CD4-positive, alpha-beta T cell treated with Interleukin-2 at 100 ng/mL for 4 hours (primary cell): Measurements from ENCODE around the gene CAV2.
"Not testable (repeated sequence)": the region's sequence is repeated elsewhere in the genome, so short reads cannot be mapped to it uniquely, and the experiment has no call there.

ENCODE experiments used
- DNase-seq: peaks from one replicate; pipeline ENCODE4 v3.0.0-alpha.2; 2020; ENCODE audit warnings: low spot score

Gene CAV2, protein sequence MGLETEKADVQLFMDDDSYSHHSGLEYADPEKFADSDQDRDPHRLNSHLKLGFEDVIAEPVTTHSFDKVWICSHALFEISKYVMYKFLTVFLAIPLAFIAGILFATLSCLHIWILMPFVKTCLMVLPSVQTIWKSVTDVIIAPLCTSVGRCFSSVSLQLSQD

DNA sequence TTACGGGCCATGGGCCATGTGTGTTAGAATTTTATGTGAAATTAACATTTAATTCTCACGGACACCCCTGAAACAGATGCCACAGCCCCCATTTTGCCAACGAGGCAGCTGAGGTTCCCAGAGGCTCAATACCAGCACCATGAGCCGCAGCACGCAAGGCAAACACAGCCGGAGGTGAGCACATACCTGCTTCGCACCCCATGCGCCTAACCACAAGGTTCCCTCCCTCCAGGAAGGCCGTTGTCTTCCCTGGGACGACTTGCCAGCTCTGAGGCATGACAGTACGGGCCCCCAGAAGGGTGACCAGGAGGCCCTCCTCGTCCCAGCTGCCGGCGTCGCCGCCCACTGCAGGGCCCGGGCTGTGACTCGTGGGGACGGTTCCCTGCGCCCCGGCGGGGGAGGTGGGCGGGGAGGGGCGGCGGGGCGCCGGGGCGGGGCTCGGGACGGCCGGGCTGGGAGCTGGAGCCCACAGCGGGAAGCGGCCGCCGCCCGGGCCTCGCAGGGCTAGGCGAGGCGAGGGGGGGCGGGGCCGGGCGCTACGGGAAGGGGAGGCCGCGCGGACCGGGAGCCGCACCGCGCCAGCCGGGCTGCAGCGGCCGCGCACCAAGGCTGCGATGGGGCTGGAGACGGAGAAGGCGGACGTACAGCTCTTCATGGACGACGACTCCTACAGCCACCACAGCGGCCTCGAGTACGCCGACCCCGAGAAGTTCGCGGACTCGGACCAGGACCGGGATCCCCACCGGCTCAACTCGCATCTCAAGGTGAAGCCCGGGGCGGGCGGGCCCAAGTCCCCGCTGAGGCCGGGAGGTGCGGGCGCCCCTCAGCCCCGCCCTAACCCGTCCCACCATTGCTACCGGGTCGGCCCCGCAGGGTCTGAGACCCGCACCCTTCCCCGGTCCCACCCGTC, at the start of gene CAV2:
Gene CAV2, plus strand, starts transcription at position 571 of the 910 bp plus-strand sequence. Its CDS starts 44 bp downstream, at position 615.
- no peak for DNase-seq

DNA sequence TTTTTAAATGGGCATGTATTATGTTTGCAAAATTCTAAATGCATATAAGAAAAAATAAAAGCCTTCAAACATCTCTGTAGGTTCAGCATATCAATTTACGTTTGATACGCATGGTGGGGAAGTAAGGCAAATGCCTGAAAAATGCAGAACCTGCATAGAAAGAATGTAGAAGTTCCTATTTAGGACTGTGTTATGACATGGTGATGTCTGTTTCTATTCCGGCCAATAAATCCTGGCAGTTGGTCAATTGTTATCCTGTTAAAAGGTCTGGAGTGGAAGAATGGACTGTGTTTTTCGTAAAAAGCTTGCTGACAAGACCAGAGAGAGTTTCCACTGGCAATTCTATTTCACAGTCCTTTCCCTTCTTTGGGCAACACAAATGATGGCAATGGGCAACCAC, 49.6 kb upstream of the CAV2 start:
- DNase-seq = no peak

DNA sequence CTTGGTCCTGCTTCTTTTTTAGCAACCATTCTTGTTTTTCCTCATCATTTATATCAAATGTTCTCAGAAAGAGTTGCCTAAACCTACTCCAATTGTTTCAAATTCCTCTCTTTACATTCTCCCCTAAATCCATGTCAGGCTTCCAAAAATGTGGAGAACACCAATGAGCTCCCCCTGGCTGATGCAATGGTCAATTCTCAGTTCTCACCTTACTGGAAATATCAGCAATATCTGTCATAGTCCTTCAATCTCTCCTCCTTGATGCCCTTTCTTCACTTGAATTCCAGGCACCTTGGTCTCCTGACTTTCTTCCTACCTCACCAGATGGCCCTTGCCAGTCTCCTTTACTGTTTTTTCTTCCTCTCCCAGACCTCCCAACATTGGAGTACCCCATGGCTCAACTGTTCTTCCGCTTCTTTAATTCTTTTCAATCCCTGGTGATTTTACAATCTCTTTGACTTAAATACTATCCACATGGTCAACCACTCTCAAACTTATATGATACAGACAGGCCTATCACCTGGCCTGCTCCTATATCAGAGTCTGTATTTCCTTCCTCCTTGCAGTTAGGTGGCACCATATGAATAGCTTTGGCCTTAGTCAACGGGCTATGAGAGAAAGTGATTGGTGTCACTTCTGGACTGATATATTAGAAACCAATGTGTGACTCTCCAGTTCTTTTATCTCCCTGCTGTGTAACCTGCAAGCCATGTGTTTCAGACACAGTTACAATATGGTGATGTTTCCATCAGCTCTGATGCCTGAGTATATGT, 47.4 kb upstream of the CAV2 start:
- no peak for DNase-seq

DNA sequence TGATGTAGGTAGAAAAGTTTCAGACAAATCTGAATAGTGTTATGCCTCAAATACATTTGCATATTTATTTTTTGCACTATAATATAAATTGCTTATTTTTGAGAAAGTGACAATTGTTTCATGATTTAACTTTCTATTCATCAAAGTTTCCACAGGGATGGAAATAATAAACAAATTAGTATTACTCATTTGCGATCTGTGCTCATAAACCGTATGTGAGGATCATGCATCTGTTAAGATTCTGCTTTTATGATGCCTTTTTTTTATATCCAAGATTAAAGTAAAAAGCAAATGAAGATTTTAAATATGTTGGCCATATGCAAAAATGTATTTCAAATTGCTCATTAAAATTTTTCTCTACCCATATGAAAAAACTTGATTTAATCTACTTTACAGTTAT, 45.2 kb upstream of the CAV2 start:
- no peak for DNase-seq

DNA sequence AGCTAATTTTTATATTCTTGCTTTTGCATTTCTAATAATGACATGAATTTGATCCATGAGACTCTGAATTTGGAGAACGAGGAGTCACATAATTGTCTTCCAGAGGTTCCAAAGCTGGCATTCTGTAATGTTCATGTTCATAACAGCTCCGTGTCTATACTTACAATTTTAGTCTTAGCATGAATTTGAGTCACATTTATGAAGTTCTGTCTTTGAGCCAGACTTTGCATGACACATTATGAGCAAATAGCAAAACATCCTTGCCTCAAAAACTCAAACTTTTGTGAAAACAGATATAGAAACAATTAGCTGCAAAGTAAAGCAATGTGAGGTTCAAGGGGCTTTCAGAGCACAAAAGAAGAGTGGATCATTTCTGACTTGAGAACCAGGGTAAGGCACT, 44.5 kb upstream of the CAV2 start:
- no peak for DNase-seq

DNA sequence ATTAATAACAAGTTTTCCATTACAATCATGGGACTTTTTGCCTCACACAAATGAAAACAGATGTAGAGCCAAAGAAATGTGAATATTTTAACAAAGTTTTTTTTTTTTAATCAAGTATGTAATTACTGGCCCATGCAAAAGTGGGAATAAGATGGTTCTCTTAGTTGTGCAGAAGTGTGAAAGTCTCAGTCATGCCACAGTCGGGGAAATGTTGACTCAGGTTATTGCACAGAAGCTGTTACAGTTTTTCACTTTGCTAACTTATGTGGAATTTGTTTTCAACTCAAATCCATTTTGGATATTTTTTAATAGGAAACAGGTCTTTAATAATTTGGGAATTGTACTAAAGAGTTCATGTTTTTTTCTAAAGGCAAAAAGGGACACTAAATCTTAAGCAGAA, 44.0 kb upstream of the CAV2 start:
- no peak for DNase-seq

DNA sequence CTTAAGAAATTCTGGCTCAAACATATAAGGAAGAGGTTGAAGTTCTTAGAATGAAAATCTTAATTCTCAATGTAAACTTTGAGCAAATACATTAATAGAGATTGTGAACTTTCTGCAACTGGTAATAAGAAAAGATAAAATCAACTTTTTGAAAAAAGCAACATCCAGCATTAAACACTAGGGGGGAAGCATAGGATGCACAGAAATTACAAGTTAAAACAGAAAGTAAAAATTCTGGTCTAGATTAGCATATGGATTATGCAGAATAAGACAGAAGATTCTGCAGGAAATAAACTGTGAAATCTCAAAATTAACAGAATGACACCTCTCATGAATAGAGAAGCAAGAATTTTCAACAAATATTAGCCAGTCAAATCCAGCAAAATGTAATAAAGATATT, 38.0 kb upstream of the CAV2 start:
- no peak for DNase-seq

DNA sequence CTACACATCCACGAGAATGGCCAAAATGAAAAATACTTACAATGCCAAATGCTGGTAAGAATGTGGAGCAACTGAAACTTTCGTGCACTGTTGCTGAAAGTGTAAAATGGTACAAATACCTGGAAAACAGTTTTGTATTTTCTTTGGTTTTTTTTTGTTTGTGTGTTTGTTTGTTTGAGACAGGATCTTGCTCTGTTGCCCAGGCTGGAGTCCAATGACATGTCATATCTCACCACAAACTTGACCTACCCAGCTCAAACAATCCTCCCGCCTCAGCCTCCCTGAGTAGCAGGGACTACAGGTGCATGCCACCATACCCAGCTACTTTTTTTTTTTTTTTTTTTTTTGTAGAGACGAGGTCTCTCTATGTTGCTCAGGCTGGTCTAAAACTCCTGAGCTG, 35.6 kb upstream of the CAV2 start:
- DNase-seq = no peak

DNA sequence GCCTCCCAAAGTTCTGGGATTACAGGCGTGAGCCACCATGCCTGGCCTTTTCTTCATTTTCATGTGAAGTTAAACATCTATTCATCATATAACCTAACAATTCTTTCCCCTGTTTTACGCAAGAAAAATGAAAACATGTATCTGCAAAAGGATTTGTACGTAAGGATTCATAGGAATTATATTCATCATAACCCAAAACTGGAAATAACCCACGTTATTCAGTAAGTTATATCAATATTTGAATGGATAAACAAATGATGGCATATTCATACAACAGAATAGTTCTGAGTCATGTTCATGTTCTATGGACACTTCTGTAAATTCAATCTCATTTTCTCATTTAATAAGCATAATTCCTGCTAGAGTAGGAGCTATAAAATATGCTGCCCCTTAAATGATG, 35.2 kb upstream of the CAV2 start:
- no peak for DNase-seq

DNA sequence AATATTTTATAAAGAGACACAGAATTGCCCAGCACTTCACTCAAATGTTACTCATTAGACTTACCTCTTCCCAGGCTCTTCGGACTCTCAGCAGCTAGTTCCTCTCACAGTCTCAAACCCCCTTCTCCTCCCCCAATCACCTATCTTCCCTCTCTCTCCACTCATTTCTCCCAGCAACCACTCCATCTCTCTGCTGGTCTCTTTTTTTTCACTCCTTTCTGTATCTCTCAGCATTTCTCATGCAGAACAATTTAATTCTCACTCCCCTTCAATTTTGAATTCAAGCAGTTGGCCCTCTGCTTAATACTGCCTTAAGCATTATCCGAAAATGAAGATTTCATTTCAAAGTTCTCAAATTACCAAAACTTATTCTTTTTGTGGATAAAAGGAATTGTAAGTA, 34.4 kb upstream of the CAV2 start:
- DNase-seq = no peak

DNA sequence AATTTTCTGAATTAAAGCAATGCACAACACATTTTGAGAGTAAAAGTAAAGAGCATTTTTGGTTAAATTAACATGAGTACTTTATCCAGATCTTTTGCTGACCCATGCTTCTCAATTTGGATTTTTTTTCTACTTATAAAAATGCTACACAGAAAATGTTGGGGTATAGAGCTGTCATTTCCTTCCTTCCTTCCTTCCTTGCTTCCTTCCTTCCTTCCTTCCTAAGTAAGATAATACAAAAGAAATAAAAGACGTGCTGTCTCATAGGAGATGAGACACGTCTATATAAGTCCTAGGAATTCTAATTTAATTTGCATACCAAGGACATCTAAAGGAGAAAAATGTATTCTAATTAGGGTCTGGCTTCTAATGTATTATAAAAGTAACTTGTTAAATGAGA, 31.0 kb upstream of the CAV2 start:
- DNase-seq = no peak

DNA sequence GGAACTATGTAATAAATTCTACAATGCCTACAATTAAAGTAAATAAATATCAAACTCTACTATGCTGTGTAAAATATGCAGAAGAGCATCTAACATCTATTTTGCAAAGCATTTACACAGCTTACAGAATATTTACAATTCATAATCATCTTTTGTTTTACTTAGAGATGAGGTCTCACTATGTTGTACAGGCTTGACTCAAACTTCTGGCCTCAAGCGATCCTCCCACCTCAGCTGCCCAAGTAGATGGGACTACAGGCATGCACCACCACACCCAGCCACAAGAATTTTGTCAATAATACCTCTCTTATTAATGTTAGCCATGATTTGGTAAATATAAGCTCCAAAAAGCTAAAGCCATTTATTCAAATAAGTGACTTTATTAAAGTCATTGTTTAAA, 21.9 kb upstream of the CAV2 start:
- no peak for DNase-seq

DNA sequence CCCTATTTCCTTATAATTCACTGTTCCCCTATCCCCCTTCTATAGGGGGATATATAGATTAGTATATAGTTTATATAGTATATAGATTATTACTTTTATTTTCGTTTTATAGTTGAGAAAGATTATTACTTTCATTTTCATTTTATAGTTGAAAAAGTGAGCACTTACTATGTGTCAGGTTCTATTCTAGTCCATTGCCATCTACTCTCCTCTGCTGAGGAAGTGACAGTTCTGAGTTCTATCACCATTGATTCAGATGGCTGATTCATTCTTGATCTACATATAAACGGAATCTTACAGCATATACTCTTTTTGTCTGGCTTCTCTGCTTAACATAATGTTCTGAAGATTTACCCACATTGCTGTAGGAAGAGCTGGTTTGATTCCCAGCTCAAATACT, 20.7 kb upstream of the CAV2 start:
- DNase-seq = no peak

DNA sequence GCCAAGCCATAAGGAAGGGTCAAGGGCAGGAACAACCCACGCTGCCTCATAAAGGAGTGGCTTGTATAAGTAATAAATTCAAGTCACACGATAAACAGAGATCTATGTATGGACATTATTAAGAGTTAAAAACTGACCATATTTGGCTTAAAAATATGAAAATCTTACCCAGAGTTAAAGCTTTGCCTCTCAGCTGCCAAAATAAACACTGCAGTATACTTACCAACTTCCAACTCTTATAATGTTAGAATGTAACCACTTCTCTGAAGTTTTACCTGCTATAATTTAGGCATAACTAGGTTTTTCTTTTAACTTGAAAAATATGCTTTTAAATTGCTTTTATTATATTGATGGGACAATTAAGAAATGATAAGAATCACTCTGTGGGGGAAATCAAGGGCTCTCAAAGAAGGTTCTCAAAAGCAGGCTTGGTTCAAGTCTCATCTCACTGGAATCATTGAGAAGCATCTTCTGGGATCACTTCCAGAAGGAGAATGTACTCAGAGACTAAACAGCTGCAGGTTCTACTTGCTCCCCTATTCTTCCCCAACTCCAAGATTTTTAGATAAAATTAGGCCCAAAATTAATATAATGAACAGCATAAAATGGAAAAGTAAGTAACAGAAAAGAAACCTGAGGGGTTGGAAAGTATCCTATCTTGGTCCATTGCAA, 16.1 kb upstream of the CAV2 start:
- no peak for DNase-seq

DNA sequence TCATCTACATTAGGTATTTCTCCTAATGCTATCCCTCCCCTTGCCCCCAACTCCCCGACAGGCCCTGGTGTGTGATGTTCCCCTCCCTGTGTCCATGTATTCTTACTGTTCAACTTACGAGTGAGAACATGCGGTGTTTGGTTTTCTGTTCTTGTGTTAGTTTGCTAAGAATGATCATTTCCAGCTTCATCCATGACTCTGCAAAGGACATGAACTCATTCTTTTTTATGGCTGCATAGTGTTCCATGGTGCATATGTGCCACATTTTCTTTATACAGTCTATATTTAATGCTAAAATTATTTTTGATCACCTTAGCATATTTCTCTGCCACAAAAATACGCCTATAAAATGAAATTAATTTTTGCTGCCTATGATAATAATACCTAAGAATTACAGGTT, 15.1 kb upstream of the CAV2 start:
- DNase-seq = not testable (repeated sequence)

DNA sequence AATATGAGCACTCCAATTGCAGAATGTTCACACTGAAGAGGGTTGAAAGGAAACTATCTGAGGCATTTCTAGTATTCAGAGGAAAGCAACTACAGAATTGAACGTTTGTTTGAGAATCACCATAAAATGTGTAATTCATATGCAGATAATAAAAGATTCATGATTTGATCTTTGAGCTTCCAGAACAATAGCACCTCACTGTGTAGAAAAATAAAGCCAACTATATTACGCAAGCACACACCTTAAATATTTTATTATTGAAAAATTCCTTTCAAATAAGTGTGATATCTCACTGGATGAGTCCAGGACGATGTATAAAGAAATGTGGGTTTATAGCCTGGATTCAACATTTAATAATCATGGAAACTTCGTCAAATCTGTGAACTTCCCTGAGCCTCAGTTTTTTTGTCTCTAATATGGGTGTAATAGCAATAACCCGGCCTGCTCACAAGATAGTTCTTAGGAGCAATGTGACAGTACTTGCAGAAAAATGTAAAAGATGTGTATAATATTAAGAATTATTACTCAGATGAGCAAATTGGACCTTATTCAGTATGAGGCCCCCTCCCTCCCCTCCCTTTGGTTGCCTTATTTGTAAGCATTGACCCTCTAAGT, 11.5 kb upstream of the CAV2 start:
- DNase-seq = no peak

DNA sequence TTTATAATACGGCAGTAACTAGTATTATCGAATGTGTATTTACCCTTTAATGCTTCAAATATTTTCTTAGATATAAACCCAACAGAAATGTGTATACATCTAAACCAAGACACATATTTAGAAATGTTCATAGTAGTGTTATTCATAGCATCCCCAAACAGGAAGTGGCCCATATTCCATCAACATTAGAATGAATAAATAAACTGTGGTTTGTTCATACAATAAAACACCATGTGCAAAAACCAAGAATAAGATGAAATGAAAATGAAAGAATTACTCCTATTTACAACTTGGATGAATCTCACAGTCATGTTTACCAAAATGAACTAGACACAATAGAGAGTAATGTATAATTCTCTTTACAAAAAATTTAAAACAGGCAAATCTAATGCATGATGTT, 9.2 kb upstream of the CAV2 start:
- no peak for DNase-seq

DNA sequence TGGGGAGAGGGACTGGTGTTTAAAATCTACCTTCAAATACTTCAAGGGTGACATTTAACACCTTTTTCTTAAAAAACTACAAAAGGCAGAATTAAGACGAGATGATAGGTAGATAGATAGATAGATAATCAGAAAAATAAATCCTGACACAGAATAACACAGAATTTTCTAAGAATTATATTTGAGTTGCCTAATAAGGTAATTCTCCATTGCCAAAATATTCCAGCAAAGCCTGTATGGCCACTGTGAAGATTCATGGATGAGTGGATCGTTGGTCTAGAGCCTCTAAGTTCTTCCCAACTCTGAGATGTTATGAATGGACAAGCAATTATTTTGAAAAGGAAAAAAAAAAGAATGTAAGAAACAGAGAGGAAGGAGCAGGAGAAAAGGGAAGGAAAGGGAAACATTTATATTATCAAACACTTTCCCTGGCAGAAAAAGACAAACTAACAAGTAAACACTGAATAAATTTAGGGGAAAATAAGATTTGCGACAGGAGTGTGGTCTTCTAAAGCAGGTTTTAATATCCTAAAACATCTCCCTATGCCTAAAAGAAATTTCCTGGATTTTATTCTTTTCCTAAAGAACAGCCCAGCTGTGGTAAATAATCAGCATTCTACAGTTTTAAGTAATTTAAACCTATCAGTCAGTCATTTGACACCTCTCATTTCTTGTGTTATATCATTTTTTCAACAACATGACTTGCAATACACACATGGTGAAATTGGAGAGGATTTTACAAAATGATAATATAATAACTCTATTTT, 7.5 kb upstream of the CAV2 start:
- DNase-seq = no peak

DNA sequence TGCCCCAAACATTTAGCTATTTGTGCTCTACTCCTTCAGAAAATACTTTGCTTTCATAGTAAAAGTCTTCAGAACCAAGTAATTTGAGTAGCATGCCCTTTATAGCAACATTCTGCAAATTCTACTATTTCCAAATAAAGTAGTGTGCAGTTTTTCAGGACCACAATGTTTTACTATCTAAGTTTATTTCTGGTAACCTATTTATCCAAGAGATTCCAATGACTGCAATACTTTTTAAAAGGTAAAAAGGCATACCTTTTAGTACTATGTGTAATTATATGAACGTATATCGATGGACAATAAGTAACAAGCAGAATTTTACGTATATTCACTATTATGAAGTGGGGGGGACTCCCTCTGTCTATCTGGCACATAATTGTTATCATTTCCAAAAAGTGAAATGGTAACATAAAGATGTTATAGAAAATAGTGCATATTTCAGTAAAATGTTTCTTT, 6.9 kb upstream of the CAV2 start:
- DNase-seq = no peak

DNA sequence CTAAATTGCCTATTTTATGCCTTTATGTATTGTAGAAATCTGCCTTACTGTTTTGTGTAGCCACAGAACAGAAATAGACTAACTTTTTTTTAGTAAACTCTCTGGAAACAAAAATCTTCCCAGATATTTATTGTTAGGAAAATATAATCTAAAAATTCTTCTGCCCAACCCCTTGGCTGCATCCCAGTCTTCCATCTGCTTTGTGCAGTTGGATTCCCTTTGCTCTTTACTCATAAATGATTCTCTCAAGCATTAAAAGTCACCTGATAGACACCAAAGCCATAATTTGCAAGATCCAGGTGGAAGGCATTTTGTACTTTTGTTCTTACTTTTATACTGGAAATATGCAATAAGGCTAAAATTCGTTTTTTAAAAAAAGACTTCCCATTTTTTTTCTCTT, 6.1 kb upstream of the CAV2 start:
- DNase-seq = no peak

DNA sequence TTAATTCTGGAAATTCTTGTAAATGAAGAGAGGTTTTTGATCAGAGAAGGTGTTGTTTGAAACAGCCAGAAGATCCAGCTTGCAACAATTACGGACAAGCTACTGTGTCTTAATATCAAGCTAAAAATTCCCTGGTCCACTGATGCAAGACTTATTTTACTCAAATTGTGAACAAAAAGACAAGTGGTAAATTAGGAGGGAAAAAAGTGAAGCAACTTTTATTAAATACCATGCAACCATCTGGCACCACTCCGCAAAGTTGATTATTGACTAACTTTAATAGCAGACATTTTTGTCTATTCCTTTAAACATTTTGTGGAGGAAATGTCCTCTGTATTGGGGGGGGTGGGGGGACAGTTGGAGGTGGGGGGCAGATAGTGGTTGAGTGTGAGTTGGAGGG, 5.1 kb upstream of the CAV2 start:
- no peak for DNase-seq
